Stimulated activated CD8-positive, alpha-beta memory T cell treated with anti-CD3 and anti-CD28 coated beads, Interleukin-4, amount 100 ng/mL, for 48 hours (primary cell): ENCODE data around the gene ADCY7.

Experiments
- DNase-seq: peaks from one replicate; pipeline ENCODE4 v3.0.0-alpha.2; 2020

Gene ADCY7

DNA sequence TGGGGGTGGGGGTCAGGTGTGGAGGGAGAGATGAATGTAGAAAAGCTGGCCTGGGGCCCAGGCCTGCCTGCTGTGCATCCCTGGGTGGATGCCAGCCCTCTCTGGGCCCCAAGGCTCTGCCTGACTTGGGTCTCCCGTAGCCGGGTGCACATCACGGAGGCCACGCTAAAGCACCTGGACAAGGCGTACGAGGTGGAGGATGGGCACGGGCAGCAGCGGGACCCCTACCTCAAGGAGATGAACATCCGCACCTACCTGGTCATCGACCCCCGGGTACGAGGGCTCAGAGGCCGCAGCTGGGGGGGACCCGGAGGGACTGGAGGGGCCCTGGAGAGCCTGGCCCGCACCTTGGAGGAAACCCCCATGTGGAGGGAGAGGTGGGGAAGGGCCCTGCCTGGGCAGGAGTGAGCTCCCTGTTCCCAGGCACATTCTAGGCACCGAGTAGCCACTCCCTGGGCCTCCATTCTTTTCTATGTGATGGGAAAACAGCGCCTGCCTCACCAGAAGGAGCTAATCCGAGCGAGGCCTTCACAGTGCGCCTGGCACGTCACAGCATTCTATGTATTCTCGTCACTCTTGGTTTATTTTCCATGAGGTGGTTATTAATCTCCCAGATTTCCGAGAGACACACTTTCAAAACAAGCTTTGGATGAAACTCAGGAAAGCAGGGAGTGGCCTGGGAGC lies 34.7 kb downstream of the ADCY7 start:
- no peak for DNase-seq

DNA sequence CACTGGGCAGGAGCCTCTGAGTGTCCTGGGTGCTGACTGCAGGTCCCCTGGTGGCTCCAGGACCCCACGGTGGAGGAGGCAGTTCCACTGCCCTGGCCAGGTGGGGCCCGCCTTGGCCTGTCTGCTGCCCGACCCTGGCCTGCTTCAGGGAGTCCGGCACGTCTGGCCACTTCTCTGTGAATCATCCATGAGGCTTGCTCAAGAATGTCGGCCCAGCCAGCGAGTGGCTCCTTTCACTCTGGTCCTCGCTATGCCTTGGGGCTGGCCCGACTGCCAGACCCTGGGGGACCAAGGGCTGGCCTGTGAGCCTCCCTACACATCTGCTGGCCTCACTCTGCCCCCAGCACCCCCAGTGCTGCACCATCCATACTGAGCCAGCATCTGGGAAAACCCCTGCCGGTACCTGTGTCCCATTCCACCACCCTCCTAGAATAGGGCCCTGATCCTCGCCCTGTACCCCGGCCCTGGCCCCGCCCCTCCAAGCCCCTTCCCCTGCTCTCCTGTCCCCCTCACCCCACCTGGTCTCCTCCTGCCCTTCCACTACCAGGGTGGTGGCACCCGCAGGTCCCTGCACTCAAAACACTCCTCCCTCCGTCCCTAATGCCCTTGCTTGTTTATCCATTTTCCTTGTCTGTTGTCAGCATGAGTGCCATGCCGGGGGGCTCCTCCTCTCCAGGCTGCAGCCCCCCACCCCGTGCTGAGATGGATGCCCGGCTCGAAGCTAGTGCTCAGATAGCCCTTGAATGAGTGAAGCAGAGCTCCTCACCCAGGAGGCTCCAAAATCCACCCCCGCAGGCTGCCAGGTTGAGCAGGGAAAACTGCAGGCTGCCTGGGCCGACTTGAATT lies 35.5 kb downstream of the ADCY7 start:
- no peak for DNase-seq

DNA sequence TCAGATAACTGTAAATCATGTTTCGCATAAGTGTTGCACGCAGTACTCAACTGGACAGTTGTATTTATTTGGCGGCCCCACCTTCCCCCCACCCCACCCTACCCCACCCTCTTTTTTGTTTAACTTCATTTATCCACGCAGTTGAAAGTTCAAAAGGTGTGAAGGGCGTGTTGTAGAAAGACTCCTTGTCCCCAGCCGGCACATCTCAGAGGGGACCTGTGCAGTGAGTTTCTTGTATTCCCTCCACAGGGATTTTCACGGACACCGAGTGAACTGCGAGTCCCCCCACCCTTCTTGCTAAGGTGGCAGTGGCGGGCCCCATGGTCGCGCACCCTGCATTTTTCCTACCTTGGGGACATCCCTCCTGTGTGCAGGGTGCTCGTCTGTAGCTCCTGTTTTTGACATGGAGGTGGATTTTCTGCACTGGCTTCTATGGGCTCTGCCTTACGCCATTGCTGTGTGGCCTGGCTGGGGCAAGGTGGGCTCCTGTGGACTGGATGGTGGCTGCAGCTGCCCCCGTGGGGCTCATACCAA lies 36.2 kb downstream of the ADCY7 start:
- DNase-seq: no peak

DNA sequence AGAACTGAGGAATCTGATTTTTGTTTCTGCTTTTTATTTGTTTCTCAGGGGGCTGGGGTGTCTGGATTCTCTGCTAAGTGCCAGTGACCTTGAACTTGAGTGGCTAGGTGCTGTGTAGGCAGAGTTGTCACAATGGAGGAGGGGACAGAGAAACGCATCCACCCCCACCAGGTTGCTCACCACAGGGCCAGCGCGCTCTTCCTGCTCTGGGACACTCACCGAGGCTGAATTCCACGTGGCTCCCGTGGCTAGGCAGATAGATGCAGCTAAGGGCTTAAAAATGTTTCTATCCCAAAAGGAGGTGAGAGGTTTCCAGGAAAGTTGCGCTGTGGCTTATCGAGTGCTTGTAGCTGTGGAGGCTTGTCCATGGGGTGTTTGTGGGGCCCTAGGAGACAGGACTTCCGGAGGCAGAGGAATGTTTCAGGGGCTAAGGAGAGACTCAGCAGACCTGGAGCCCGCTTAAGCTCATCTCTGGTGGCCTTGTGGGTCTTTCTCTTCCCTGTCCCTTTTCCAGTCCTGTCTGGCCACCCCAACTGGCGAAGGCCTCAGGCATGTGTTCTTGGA lies 36.8 kb downstream of the ADCY7 start:
- DNase-seq: no peak

DNA sequence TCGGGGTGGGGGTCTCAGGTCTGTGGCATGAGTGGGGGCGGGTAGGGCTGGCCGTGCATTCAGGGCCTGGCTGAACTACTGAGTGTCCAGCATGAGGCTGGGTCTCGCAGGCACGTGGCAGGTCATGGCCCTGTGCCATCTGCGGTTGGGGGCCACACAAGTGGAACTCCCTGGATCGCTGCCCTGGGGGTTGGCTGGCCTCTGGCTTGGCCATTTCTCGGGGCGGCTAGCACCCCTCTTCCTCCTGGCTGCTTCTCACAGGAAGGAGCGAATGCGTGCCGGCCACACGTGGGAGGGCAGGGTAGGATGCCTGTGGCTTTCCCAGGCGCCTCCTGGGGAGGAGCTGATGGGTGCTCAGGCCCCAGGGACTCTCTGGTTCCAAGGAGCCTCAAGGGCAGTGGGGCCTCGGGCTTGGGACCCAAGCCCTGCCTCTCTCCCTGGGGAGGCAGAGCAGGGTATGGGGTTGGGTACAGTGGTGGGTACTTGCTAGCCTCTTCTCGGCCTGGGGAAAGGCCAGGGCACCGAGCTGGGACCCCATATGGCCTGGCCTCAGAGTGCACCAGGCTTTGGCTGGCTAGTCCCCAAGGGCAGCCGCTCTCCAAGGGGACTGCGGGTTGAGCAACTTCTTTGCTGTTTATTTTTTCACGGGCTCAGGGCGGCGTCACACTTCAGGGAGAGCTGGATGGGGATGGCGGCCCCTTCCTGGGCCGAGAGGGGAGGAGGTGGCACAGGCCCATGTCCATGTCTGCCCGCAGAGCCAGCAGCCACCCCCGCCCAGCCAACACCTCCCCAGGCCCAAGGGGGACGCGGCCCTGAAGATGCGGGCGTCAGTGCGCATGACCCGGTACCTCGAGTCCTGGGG lies 37.5 kb downstream of the ADCY7 start:
- no peak for DNase-seq

DNA sequence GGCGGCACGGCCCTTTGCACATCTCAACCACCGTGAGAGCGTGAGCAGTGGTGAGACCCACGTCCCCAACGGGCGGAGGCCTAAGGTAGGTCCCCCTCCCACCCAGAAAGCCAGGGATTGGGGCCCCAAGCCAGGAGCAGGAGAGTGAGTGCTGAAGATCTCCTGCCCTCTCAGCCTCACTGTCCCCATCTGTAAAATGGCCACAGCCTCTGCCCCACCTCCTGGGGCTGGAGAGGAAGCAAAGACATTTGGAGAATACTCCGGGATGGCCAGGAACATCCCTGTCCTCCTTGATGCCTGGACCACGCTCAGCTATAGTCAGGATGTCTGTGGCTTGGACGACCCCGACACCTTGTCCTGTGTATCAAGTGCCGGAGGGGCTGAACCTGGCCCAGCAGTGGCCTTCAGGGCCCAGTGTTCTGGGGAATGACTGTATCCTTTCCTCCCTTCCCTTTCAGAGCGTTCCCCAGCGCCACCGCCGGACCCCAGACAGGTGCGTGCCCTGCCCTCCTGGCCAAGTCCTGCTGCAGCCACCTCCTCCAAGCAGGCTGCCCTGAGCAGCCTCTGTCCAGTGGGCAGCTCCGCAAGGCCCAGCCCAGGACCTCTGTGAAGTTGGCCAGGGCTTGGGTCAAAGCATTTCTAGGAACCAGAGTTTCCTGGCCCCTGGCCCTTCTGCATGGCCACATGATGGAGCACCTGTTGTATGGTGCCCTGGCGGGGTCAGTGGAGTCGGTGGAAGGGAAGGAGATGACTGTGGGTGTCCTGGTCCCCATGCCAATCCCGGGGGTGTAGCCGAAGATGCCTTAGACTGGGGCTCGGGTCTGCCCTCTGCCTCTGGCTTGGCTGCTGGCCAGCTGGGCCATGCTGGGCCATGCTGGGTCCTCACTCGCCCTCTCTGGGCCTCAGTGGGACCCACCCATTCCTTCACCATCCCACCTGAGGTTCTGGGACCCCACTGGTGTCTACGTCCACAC lies 38.4 kb downstream of the ADCY7 start:
- DNase-seq: no peak

DNA sequence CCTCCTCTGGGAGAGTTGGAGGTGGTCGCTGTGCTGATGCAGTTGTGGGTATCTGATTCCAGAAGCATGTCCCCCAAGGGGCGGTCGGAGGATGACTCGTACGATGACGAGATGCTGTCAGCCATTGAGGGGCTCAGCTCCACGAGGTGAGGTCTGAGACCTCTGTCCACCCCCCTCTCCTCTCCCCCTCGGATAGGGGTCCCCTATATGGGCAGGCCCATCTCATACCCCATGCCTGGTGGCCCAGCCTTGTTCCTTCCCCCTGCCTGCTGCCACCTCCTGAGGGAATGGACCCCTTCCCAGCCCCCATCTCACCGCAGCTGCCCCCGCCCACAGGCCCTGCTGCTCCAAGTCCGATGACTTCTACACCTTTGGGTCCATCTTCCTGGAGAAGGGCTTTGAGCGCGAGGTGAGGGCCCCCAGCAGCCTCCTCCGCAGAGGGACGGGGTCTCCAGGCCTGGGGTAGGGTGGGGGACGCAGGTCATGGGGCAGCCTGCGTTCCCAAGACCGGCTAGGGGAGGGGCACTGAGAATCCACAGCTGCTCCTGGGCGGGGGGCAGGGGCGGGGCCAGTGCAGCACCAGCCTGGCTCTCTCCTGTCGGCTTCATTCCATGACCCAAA lies 39.2 kb downstream of the ADCY7 start:
- DNase-seq: no peak

DNA sequence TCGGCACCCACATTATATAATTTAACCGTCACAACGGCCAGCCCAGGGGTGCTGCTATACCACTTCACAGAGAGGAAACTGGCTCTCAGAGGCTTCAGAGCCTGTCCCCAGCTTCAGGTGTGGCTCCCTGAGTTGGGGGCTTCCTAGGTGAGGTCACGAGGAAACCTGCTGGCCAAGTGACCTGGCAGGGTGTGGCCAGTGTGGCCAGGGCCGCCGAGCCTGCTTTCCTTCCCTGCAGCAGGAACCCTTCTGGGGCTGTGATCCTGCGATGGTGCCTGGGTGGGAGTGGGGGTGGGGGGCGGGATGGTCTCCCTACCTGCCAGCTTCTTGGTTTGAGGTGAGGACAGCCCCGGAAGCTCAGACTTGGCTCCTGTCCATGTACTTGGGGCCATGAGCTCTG lies 39.9 kb downstream of the ADCY7 start:
- DNase-seq: no peak

DNA sequence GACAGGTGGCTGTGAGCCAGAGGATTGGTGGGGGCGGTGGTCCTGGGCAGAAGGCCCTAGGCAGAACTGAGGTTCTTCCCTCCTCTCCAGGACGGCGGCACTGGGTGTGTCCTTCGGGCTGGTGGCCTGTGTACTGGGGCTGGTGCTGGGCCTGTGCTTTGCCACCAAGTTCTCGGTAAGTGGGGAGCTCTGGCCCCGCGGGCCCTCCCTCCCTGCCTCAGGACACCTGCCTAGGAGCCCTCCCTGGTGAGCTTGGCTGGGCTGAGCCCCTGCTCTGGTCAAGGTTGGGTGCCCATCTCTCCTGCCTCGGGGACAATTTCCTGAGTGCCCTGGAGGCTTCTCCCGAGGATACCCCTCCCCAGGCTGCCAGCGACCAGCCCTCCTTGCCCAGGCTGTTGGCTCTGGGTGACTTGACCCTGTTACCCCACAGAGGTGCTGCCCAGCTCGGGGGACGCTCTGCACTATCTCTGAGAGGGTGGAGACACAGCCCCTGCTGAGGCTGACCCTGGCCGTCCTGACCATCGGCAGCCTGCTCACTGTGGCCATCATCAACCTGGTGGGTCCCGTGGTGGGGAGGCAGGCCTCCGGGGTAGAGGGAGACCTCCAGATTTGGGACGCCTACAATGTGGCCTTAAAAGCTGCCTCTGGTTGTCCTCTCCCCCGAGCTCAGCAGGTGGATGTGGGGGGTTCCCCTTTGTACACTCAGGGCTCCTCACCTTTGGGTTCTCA lies 42.0 kb downstream of the ADCY7 start:
- peak; percentile 21 for DNase-seq

DNA sequence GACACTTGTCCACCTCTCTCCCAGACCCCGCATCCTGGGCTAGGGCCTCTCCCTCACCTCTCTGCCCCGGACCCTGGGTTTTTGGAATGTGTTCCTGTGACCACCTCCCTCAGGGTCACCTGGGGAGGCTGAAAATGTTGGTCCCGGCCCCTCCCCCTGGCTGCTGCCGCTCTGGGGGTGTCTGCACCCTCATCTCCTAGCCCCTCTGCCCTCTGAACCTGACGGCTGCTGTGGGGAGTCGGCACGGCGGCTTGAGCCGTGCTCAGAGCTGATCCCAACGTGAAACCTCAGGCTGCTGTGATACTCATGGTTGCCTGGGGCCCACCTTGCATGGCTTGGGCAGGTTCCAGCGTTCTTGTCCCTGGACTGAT lies 42.8 kb downstream of the ADCY7 start:
- DNase-seq: peak; percentile 21

DNA sequence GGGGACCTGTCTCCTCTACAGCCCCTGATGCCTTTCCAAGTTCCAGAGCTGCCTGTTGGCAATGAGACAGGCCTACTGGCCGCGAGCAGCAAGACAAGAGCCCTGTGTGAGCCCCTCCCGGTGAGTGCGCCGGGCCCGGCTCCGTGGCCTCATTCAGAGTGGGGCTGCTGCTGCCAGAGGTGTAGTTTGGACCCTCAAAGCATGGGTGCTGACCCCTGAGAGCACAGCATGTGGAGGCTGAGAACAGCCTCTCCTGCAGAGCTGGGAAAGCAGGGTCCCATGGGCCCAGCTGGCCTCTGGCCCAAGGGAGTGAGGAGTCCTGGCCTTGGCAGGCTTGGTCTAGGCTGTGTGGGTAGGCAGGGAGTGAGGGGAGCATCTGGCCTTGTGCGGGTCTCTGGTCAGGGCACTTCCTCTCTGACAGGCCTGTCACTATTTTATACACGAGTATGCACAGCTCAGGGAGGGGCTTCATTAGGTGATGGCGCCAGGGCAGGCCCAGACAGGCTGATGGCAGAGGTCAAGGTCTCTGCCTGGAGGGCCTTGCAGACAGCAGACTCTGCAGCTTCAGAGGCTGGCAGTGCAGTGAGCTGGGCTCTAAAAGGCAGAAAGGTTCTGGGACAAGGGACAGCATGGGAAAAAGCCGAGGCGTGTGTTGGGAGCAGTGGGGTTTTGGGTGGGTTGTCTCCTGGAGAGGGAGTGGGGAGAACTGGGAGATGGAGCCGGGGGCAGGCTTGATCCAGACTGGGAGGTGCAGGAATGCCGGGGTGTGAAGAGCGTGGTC lies 43.4 kb downstream of the ADCY7 start:
- DNase-seq: peak; percentile 22

DNA sequence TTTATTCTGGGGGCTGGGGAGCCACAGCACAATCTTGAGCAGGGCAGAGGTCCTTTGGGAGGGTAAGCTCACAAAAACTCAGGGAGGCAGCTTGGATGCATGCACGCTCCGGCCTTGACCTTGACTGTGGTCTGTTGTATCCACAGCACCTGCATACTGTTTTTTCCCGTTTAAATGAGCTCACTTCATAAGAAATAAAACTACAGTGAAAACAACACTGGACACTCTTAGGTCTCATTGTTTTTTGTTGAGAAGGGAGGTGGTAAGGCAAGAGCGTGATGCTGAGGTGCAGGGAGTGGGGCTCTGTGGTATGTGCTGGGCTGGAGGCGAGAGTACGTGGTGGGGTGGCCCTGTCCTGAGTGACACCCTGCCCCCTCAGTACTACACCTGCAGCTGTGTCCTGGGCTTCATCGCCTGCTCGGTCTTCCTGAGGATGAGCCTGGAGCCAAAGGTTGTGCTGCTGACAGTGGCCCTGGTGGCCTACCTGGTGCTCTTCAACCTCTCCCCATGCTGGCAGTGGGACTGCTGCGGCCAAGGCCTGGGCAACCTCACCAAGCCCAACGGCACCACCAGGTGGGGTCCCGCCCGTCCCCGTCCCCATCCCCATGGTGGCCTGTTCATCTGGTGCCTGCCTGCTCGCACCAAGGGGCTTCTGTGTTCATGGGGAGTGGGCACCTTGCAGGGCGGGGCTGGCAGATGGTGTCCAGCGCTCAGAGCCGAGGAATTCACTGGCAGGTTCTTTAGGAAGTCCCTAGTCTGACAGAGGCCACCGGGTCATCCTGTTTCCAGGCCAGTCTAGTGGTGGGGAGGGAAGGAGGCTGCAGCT lies 44.2 kb downstream of the ADCY7 start:
- DNase-seq: peak; percentile 21

DNA sequence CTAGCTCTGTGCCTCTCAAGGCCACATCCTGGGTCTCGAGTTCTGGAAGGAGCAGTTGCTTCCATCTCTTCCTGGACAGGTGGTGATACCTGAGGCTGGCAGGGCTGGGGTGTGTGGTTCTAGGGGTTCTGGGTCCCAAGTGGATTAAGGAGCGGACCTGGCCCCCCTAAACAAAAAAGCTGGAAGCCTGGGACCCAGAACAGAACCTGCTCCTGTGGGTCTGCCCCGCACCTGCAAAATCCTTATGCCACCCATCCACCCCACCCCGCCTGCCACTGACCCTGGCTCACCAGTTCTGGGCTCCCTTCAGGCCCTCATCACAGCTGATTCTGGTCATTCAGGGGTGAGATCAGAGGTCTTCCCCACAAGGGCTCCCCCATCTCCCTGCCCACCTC lies 44.8 kb downstream of the ADCY7 start:
- DNase-seq: peak; percentile 22

DNA sequence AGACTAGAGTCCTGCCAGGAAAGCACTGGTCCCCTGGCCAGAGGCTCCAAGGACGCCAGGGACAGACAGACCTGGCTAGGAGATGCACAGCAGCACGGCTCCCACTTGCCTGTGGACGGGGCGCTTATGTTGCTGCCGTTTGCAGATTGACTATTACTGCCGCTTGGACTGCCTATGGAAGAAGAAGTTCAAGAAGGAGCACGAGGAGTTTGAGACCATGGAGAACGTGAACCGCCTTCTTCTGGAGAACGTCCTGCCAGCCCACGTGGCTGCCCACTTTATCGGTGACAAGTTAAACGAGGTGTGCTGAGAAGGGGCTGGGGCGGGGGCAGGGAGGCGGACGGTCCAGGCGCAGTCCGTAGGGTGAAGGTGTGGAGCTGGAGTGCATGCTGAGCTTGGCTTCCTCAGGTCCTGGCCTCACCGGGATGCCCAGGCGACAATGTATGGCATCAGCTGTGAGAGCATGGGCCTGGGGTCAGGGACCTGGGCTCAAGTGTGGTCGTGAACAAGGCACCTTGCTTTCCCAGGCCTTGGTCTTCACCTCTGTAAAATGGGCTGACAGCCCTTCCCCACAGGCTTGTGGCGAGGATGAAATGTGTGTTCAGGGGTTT lies 45.6 kb downstream of the ADCY7 start:
- peak; percentile 18 for DNase-seq

DNA sequence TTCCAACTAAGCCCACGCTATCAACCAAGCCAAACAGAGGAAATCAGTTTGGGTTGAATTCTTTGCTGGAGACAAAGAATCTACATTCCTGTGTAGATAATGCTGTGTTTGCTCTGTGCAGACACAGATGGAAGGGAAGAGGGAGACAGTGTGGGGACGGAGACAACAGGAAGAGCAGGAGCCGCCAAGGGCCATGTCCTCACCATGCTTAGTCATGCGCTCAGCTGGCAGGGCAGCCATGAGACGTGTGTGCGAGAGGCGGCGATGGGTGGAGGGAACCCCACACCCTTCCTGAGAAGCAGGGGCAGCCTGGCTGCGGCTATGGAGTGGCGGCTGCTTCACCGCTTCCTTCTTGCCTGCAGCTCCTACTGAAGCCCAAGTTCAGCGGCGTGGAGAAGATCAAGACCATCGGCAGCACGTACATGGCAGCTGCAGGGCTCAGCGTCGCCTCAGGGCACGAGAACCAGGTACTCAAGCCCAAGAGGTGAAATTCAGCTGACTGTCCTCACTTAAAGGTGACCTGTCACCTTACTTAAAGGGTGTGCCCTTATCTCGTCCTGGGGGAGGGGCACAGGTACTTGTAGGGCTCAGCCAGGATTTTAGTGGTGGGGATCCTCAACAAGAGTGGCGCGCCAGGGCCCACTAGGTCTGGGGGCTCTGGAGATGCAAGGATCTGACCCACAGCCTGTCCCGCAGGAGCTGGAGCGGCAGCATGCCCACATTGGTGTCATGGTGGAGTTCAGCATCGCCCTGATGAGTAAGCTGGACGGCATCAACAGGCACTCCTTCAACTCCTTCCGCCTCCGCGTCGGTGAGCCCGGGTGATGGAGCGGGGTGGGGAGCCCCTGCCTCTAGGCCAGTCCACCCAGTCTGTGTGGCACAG lies 47.5 kb downstream of the ADCY7 start:
- DNase-seq: peak; percentile 43

DNA sequence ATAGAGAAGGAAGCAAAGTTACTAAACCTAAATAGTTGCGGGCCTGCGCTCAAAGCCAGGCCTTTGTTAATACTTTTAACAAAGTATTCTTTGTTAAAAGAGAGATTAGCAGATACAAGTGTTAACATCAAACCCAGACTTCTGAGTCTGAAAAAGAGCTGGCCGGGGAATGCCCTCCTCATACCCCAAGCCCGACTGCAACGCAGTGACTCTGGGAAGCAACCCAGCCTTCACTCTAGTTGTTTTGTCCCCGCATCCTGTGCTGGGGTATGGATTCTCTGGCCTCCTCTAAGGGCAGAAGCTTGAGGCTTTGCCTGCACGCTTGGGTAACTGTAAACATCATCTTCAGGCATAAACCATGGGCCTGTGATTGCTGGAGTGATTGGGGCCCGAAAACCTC lies 48.3 kb downstream of the ADCY7 start:
- DNase-seq: peak; percentile 12

DNA sequence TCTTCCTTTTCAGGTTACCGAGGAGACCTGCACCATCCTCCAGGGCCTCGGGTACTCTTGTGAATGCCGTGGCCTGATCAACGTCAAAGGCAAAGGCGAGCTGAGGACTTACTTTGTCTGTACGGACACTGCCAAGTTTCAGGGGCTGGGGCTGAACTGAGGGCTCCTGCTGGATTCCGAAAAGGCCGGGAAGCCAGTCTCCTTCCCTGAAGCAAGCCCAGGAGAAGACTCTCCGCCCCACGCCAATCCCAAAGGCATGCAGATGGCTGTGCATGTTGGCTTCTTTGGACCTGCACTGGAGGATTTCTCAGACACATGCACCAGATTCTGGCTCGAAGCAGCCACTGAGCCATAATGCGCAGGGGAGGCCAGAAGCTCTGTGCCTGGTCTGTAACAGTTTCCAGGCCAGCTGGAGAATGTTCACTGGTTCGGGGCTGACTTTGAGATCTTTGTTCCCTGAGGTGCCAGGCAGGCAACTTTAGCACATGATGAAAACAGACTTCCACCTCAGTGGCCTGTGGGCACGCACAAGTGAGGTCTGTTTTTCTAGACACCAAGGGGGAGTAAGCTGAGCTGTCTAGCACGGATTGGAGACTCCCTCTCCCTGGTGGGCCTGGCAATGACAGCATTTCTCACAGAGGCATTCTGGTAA lies 49.1 kb downstream of the ADCY7 start:
- peak; percentile 20 for DNase-seq
